ENCODE measurements around the gene PCBP3. TPM values are rescaled to one million over a fixed set of nuclear protein-coding genes. Genes with fewer than 3 reads are reported as not detected.
"Not testable (repeated sequence)": the region's sequence is repeated elsewhere in the genome, so short reads cannot be mapped to it uniquely, and the experiment has no call there.

PCBP3 gene
- total RNA-seq, 1 experiment from 2014 or later: 15.2 TPM

GRCh38 chr21:45845063-45845769 is 201.7 kb downstream of the PCBP3 start:
- Histone ChIP-seq H3K9me3 (replicated peaks) (0 out of 2 replicates have a peak, but pooled peaks cover 5% of the 10 kb centered on the region), H3K27me3 (replicated peaks) (no peaks in the 10 kb centered on the region), H3K4me3 (no peak overlapping the region), H3K36me3 (no peaks in the 10 kb centered on the region), H3K27ac (no peak overlapping the region), H3K4me1 (replicated peaks) (peaks cover 14% of the 10 kb centered on the region)
- no peak for DNase-seq (ENCODE audit: low read depth in 1 of 2, low spot score in 2 of 2)

- peaks cover 14% of the 10 kb centered on the region for H3K4me1 ChIP-seq (replicated peaks)
- DNase-seq (ENCODE audit: low read depth in 1 of 2, low spot score in 2 of 2): no peak
- H3K4me3 ChIP-seq: no peak overlapping the region
- H3K27me3 ChIP-seq (replicated peaks): no peaks in the 10 kb centered on the region
- no peaks in the 10 kb centered on the region for H3K36me3 ChIP-seq
- H3K27ac ChIP-seq: no peak overlapping the region
- H3K9me3 ChIP-seq (replicated peaks): 0 out of 2 replicates have a peak, but pooled peaks cover 4% of the 10 kb centered on the region
These were observed 202.2 kb downstream of the PCBP3 start for GRCh38 chr21:45845770-45846090.

GRCh38 chr21:45846373-45847160 is 203.0 kb downstream of the PCBP3 start:
- H3K4me3 ChIP-seq: no peak overlapping the region
- H3K27me3 ChIP-seq (replicated peaks): no peaks in the 10 kb centered on the region
- no peak overlapping the region for H3K27ac ChIP-seq
- no peaks in the 10 kb centered on the region for H3K9me3 ChIP-seq (replicated peaks)
- peaks cover 14% of the 10 kb centered on the region for H3K4me1 ChIP-seq (replicated peaks)
- no peaks in the 10 kb centered on the region for H3K36me3 ChIP-seq
- DNase-seq (ENCODE audit: low read depth in 1 of 2, low spot score in 2 of 2): no peak

GRCh38 chr21:45847870-45848269 is 204.3 kb downstream of the PCBP3 start:
- DNase-seq (ENCODE audit: low read depth in 1 of 2, low spot score in 2 of 2): no peak
- no peak overlapping the region for H3K4me3 ChIP-seq
- peaks cover 2% of the 10 kb centered on the region; the same call in 1 of the 2 replicates for H3K36me3 ChIP-seq
- H3K4me1 ChIP-seq (replicated peaks): peaks cover 8% of the 10 kb centered on the region
- H3K9me3 ChIP-seq (replicated peaks): no peaks in the 10 kb centered on the region
- no peaks in the 10 kb centered on the region for H3K27me3 ChIP-seq (replicated peaks)
- no peak overlapping the region for H3K27ac ChIP-seq

GRCh38 chr21:45848331-45848730 is 204.8 kb downstream of the PCBP3 start:
- H3K27ac ChIP-seq: no peak overlapping the region
- peaks cover 4% of the 10 kb centered on the region for H3K4me1 ChIP-seq (replicated peaks)
- H3K27me3 ChIP-seq (replicated peaks): no peaks in the 10 kb centered on the region
- H3K9me3 ChIP-seq (replicated peaks): no peaks in the 10 kb centered on the region
- no peak overlapping the region for H3K4me3 ChIP-seq
- DNase-seq (ENCODE audit: low read depth in 1 of 2, low spot score in 2 of 2): no peak
- peaks cover 4% of the 10 kb centered on the region; the same call in 1 of the 2 replicates for H3K36me3 ChIP-seq

- Histone ChIP-seq H3K27me3 (replicated peaks) (no peaks in the 10 kb centered on the region), H3K4me1 (replicated peaks) (peaks cover 3% of the 10 kb centered on the region), H3K9me3 (replicated peaks) (no peaks in the 10 kb centered on the region), H3K36me3 (peaks cover 4% of the 10 kb centered on the region; the same call in 1 of the 2 replicates), H3K4me3 (no peak overlapping the region), H3K27ac (no peak overlapping the region)
- DNase-seq (ENCODE audit: low read depth in 1 of 2, low spot score in 2 of 2): no peak
These were observed 205.3 kb downstream of the PCBP3 start for GRCh38 chr21:45848805-45849204.

- Histone ChIP-seq H3K36me3 (peaks cover 4% of the 10 kb centered on the region; the same call in 1 of the 2 replicates), H3K4me1 (replicated peaks) (peaks cover 3% of the 10 kb centered on the region), H3K27ac (no peak overlapping the region), H3K9me3 (replicated peaks) (no peaks in the 10 kb centered on the region), H3K4me3 (no peak overlapping the region), H3K27me3 (replicated peaks) (no peaks in the 10 kb centered on the region)
- no peak for DNase-seq (ENCODE audit: low read depth in 1 of 2, low spot score in 2 of 2)
These were observed 206.1 kb downstream of the PCBP3 start for GRCh38 chr21:45849651-45850050.

- DNase-seq (ENCODE audit: low read depth in 1 of 2, low spot score in 2 of 2): no peak
- Histone ChIP-seq H3K4me3 (no peak overlapping the region), H3K9me3 (replicated peaks) (no peaks in the 10 kb centered on the region), H3K27ac (no peak overlapping the region), H3K27me3 (replicated peaks) (no peaks in the 10 kb centered on the region), H3K36me3 (peaks cover 4% of the 10 kb centered on the region; the same call in 1 of the 2 replicates), H3K4me1 (replicated peaks) (peaks cover 3% of the 10 kb centered on the region)
These were observed 206.7 kb downstream of the PCBP3 start for GRCh38 chr21:45850181-45850580.

GRCh38 chr21:45852386-45852785 is 208.9 kb downstream of the PCBP3 start:
- not testable (repeated sequence) for H3K27ac ChIP-seq; H3K9me3 ChIP-seq (replicated peaks); H3K36me3 ChIP-seq; H3K27me3 ChIP-seq (replicated peaks); DNase-seq (ENCODE audit: low read depth in 1 of 2, low spot score in 2 of 2); H3K4me1 ChIP-seq (replicated peaks); H3K4me3 ChIP-seq

- H3K9me3 ChIP-seq (replicated peaks): no peaks in the 10 kb centered on the region
These were observed 209.4 kb downstream of the PCBP3 start for GRCh38 chr21:45852886-45853400.

GRCh38 chr21:45853703-45854342 is 210.3 kb downstream of the PCBP3 start:
- Histone ChIP-seq H3K9me3 (replicated peaks) (no peaks in the 10 kb centered on the region), H3K27ac (no peak overlapping the region), H3K4me1 (replicated peaks) (no peaks in the 10 kb centered on the region; the same call in 1 of the 2 replicates), H3K27me3 (replicated peaks) (no peaks in the 10 kb centered on the region), H3K4me3 (no peak overlapping the region), H3K36me3 (peaks cover 8% of the 10 kb centered on the region; the same call in 1 of the 2 replicates)
- peak in 1 of 2 experiments; percentile 20 for DNase-seq (ENCODE audit: low read depth in 1 of 2, low spot score in 2 of 2)

More at GRCh38 chr21:45852886-45853400, 209.4 kb downstream of the PCBP3 start:
- DNase-seq (ENCODE audit: low read depth in 1 of 2, low spot score in 2 of 2): peak in 1 of 2 experiments; percentile 35
- Histone ChIP-seq H3K36me3 (peaks cover 8% of the 10 kb centered on the region; the same call in 1 of the 2 replicates), H3K4me1 (replicated peaks) (no peaks in the 10 kb centered on the region; the same call in 1 of the 2 replicates), H3K27me3 (replicated peaks) (no peaks in the 10 kb centered on the region), H3K4me3 (no peak overlapping the region), H3K27ac (no peak overlapping the region)

GRCh38 chr21:45854690-45855247 is 211.2 kb downstream of the PCBP3 start:
- DNase-seq (ENCODE audit: low read depth in 1 of 2, low spot score in 2 of 2): peak in 1 of 2 experiments; percentile 31
- H3K27me3 ChIP-seq (replicated peaks): no peaks in the 10 kb centered on the region
- H3K36me3 ChIP-seq: peaks cover 13% of the 10 kb centered on the region
- no peak overlapping the region for H3K4me3 ChIP-seq
- no peaks in the 10 kb centered on the region for H3K9me3 ChIP-seq (replicated peaks)
- H3K4me1 ChIP-seq (replicated peaks): no peaks in the 10 kb centered on the region; the same call in 1 of the 2 replicates
- H3K27ac ChIP-seq: no peak overlapping the region

GRCh38 chr21:45855248-45855811 is 211.8 kb downstream of the PCBP3 start:
- peak in 1 of 2 experiments; percentile 28 for DNase-seq (ENCODE audit: low read depth in 1 of 2, low spot score in 2 of 2)
- no peaks in the 10 kb centered on the region for H3K9me3 ChIP-seq (replicated peaks)
- H3K27ac ChIP-seq: no peak overlapping the region
- H3K4me3 ChIP-seq: no peak overlapping the region
- no peaks in the 10 kb centered on the region for H3K27me3 ChIP-seq (replicated peaks)
- no peaks in the 10 kb centered on the region; the same call in 1 of the 2 replicates for H3K4me1 ChIP-seq (replicated peaks)
- H3K36me3 ChIP-seq: peaks cover 13% of the 10 kb centered on the region

Data from SJSA1 (cell line).